ENCODE data around the gene SOHLH1.

Gene SOHLH1

GRCh38 chr9:135655317-135655716 lies 44.0 kb downstream of the SOHLH1 start:
- no peak for DNase-seq

GRCh38 chr9:135650408-135650807 lies 48.9 kb downstream of the SOHLH1 start:
- no peak for DNase-seq

DNA sequence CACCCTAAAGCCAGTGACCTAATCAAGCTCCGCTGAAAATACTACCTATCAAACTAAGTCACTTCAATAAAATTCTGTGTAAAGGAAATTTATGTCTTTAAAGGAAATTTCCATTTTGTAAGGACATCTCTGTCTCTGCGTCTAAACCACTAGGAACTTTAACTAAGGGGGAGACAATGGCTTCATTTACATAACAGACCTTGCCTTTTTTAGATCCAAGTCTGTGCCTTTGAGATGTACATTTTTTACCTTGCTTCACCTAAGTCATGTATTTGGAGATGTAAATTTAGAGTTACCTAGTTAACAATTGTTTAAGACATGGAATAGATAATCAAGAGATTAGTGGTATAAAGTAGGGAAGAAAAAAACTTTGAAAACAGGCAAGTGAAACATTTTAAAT lies 49.8 kb downstream of the SOHLH1 start:
- no peak for DNase-seq

- DNase-seq, result no peak
Measured at GRCh38 chr9:135648494-135649410, 50.5 kb downstream of the SOHLH1 start.

- no peak for DNase-seq
Measured at GRCh38 chr9:135647884-135648283, 51.4 kb downstream of the SOHLH1 start.

DNA sequence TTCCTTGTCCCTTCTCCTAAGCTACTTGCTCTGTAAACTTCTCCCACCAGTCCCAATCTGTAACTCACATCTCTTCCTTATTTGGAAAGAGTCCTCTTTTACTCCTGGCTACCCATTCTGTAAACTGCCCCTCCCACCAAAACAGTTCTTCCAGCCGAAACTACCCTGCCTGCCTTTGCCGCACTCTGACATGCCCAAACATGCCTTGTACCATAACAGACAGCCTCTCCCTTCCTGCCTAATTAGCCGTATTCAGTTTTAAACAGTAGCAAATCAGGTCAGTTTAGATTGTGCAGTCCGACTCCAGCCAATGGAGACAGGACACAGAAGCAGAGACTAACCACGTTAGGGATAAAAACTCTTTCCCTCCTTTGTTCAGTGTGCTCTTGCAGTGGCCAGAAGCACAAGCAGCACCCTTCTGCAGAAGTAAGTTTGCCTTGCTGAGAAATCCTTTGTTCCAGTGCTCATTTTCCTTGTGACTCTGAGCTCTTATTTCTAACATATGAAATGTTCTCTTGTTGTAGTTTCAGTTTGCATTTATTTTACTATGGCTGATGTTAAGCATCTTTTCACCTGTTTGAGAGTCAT lies 54.6 kb downstream of the SOHLH1 start:
- no peak for DNase-seq
